Heart right ventricle (tissue), 16 donors: ENCODE measurements around the gene PAQR5. TPM values are rescaled to one million over a fixed set of nuclear protein-coding genes. Genes with fewer than 3 reads are reported as not detected.

ENCODE experiments used
- ATAC-seq, 8 donors: fragments of 200-7000 bp; cut with Tn5 transposase; one replicate each; pipeline ENCODE4 v1.9.1; 2020; ENCODE audit warnings: mild to moderate bottlenecking in 8 of 8, moderate library complexity in 8 of 8, moderate number of reproducible peaks in 1 of 8
- DNase-seq, 2 donors: peaks; one replicate each; pipeline ENCODE4 v3.0.0-alpha.2; 2020
- H3K27ac ChIP-seq, 10 donors: fragments of 200-600 bp; sonication (generic) in 2 of 10; one replicate each; pipeline versions ENCODE4 v1.5.0 to v1.8.0; 2020 to 2022; ENCODE audit warnings: mild to moderate bottlenecking in 3 of 10
- H3K27me3 ChIP-seq, 7 donors: fragments of 200-600 bp; one replicate each; pipeline ENCODE4 v1.8.0; 2021 to 2022; ENCODE audit warnings: mild to moderate bottlenecking in 2 of 7
- H3K36me3 ChIP-seq, 9 donors: fragments of 200-600 bp; sonication (generic) in 1 of 9; one replicate each; pipeline versions ENCODE4 v1.5.0 to v1.8.0; 2020 to 2022; ENCODE audit warnings: mild to moderate bottlenecking in 2 of 9
- H3K4me1 ChIP-seq, 9 donors: fragments of 200-600 bp; sonication (generic) in 1 of 9; one replicate each; pipeline versions ENCODE4 v1.5.0 to v1.8.0; 2020 to 2022; ENCODE audit warnings: mild to moderate bottlenecking in 4 of 9
- H3K4me3 ChIP-seq, 10 donors: fragments of 200-600 bp; sonication (generic) in 2 of 10; one replicate each; pipeline versions ENCODE4 v1.5.0 to v1.8.0; 2020 to 2022; ENCODE audit warnings: mild to moderate bottlenecking in 7 of 10, moderate library complexity in 2 of 10
- H3K9me3 ChIP-seq, 11 donors: fragments of 200-600 bp in 10 of 11; sonication (generic) in 2 of 11; one replicate each; pipeline versions ENCODE4 v1.5.0 to v1.8.0; 2013 to 2022; ENCODE audit warnings: mild to moderate bottlenecking in 2 of 11, control low read depth in 1 of 11, moderate library complexity in 1 of 11
- CTCF ChIP-seq, 9 donors: fragments of 200-600 bp; sonication (generic) in 2 of 9; IDR thresholded peaks; one replicate each; pipeline versions ENCODE4 v1.5.0 to v1.8.0; 2021 to 2022; ENCODE audit warnings: antibody characterized with exemption in 9 of 9, mild to moderate bottlenecking in 5 of 9, moderate library complexity in 1 of 9
- WGBS, 2 donors: extraction: QIAGEN DNeasy Blood & Tissue Kit; methylation state at CpG; one replicate each; pipeline ENCODE4 v1.1.7; 2013; ENCODE audit warnings: inconsistent platforms in 1 of 2; 5-methylcytosine and 5-hydroxymethylcytosine counted together
- intact Hi-C, 10 donors: fragments of 100-400 bp; cut with DNase I; formaldehyde crosslinking; loops; one replicate each; pipeline versions ENCODE4 v1.11.1 to v1.14.2; 2022
- polyA plus RNA-seq, 2 donors: library from polyadenylated mRNA; stranded (reverse); fragments of 200-250 nt; gene quantifications; one replicate each; pipeline ENCODE4 v1.2.3, GENCODE V29; 2013
- total RNA-seq, 10 donors: library from RNA; stranded (reverse); fragmentation: NEBNext Ultra II Directional in 3 of 10; extraction: Animal tissue kit (Norgen Biotek cat#: 25700) in 3 of 10; gene quantifications; one replicate each; pipeline versions ENCODE4 v1.2.1 to v1.2.4, GENCODE V29; 2021 to 2023
- donor health status: Arrhythmogenic right ventricular cardiomyopathy.
- donor health status: ischemic (EF 13 %, LVEDD 7.1; RV severe dilation, severe dysfunction).
- donor health status: healthy with polysubstance abuse.
- donor health status: DM: no; HTN: yes; CAD: no.
- donor health status: DM: no; HTN: no; CAD: no.
- donor health status: ischemic (EF 25% LVEDD 6.9; RV normal size, moderate dysfunction).
- donor health status: ischemic (EF 25% LVEDD 5.7; RV mildly dilated, moderate dysfunction).
- donor health status: healthy.
- donor health status: DM: yes; HTN: yes; CAD: no.
- donor health status: Ischemic cardiomyopathy.
- donor health status: ischemic (EF 35%, LVEDD 5.7; RV mildly dilated, moderate dysfunction).
- donor health status: nonischemic (EF 11% LVEDD 7.7; RV severe dilation, severe dysfunction).
- donor health status: DM: yes; HTN: yes; CAD: no.
- donor health status: PGD.
- donor health status: ischemic (EF 29% LVEDD 5.4; RV normal size, mild dysfunction).
- donor health status: nonischemic (EF 23%, LVEDD 6.1; RV moderate dilation, normal function).

Gene PAQR5
- total and polyA plus RNA-seq, 12 donors = 0.32 to 1.0 (median 0.60) TPM

DNA sequence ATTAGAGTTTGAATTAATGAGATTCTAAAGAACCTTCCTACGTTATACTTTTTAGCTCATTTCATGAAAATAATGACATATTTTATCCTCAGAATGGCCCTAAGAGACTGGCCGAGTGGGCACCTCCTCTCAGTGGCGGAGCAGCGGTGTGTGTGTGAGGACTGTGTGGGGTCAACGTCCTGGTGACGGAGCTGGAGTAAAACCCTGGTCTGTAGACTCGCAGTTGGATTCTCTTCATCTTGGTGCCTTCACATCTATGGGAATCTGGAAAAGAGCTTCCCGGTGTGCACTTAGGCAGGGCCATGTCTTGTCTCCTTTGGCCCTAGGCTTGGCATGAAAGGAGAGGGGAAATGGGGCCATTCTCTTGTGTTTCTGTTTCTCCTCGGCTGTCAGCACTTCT, 21.4 kb upstream of the PAQR5 start:
- Histone ChIP-seq H3K27ac (no peak overlapping the region), H3K27me3 (no peaks in the 10 kb centered on the region), H3K4me3 (no peak overlapping the region), H3K36me3 (no peaks in the 10 kb centered on the region), H3K4me1 (peaks cover 0 to 11% (median 3%) of the 10 kb centered on the region in 9 donors), H3K9me3 (no peaks in the 10 kb centered on the region)
- ATAC-seq (no peak), DNase-seq (no peak)
- 81 to 82% methylated on average over 9 of the region's 9 CpGs for WGBS, 2 donors
- intact Hi-C loops = loop anchor here in 2 of 10 donors (10.0 kb wide), 1 partner anchor 117 kb away; no protein-coding TSS in a partner anchor
- TF ChIP-seq CTCF (IDR thresholded peaks at IDR 0.05) = no peak

DNA sequence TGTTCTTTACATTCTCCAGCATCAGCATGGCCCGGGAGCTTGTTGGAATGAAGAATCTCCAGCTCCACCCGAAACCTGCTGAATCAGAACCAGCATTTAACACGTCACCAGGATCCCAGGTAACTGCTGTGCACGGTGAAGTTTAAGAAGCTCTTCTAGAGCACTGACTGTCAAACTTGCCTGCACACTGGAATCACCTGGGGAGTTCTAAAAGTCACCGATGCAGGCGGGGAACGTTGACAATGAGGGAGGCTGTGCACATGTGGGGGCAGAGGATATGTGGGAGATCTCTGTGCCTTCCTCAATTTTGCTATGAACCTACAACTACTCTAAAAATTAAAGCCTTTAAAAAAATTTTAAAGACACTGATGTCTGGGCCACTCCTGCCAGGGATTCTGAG, 19.1 kb upstream of the PAQR5 start:
- H3K9me3 ChIP-seq = no peaks in the 10 kb centered on the region
- DNase-seq (no peak), ATAC-seq (no peak)
- TF ChIP-seq CTCF (IDR thresholded peaks at IDR 0.05) = no peak
- H3K36me3 ChIP-seq = no peaks in the 10 kb centered on the region
- peaks cover 0 to 11% (median 3%) of the 10 kb centered on the region in 9 donors for H3K4me1 ChIP-seq
- 92 to 93% methylated on average over 7 of the region's 7 CpGs for WGBS, 2 donors
- intact Hi-C loops = loop anchor here in 2 of 10 donors (10.0 kb wide), 1 partner anchor 115 kb away; no protein-coding TSS in a partner anchor
- H3K4me3 ChIP-seq = no peak overlapping the region
- H3K27me3 ChIP-seq = no peaks in the 10 kb centered on the region
- no peak overlapping the region for H3K27ac ChIP-seq

DNA sequence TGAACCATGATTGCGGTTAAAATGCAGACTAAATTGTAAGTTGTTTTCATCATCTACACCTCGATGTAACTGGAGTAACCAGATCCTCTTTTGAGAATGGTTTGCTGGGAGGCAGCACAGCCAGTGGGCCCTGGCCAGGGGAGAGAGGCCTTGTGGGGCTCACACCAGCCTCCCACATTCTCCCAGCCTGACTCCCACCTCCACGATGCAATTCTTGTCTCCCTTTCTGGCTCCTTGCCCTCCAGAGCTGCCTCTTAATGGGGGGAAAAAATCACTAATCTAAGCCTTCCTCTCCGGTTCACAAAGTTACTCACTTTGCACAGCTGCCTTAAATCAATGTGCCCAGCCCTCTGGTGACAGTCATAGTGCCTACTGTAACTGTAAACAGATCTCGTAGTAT, 17.9 kb upstream of the PAQR5 start:
- Histone ChIP-seq H3K27me3 (no peaks in the 10 kb centered on the region), H3K4me1 (peaks cover 0 to 3% (median 0%) of the 10 kb centered on the region in 9 donors), H3K4me3 (no peak overlapping the region), H3K27ac (no peak overlapping the region), H3K36me3 (no peaks in the 10 kb centered on the region), H3K9me3 (no peaks in the 10 kb centered on the region)
- 62 to 68% methylated on average over 5 of the region's 5 CpGs for WGBS, 2 donors
- no peak for TF ChIP-seq CTCF (IDR thresholded peaks at IDR 0.05)
- intact Hi-C loops = no loop called here
- DNase-seq (no peak), ATAC-seq (no peak)

GRCh38 chr15:69282104-69282743, 16.5 kb upstream of the PAQR5 start:
- intact Hi-C loops = no loop called here

More at GRCh38 chr15:69282104-69282743, 16.5 kb upstream of the PAQR5 start:
- DNase-seq = no peak
- Histone ChIP-seq H3K27ac (no peak overlapping the region), H3K27me3 (no peaks in the 10 kb centered on the region), H3K4me3 (no peak overlapping the region), H3K9me3 (no peaks in the 10 kb centered on the region), H3K4me1 (no peaks in the 10 kb centered on the region), H3K36me3 (no peaks in the 10 kb centered on the region)
- no peak for ATAC-seq
- WGBS, 2 donors = 86 to 93% methylated on average over 9 of the region's 9 CpGs
- no peak for TF ChIP-seq CTCF (IDR thresholded peaks at IDR 0.05)
